ENCODE data around the gene SLC39A12.
"Not testable (repeated sequence)": the region's sequence is repeated elsewhere in the genome, so short reads cannot be mapped to it uniquely, and the experiment has no call there.

Gene SLC39A12

GRCh38 chr10:17950269-17950668 lies 1.4 kb upstream of the SLC39A12 start:
- not testable (repeated sequence) for H3K4me3 Mint-ChIP-seq; H3K4me1 Mint-ChIP-seq (ENCODE audit: low read depth); H3K27ac Mint-ChIP-seq

GRCh38 chr10:17950726-17951125 lies 992 bp upstream of the SLC39A12 start:
- no peak overlapping the region for H3K27ac Mint-ChIP-seq
- no peaks in the 10 kb centered on the region for H3K4me1 Mint-ChIP-seq (ENCODE audit: low read depth)
- no peak overlapping the region for H3K4me3 Mint-ChIP-seq
- H3K9me3 Mint-ChIP-seq: peaks cover 9% of the 10 kb centered on the region
- H3K27me3 Mint-ChIP-seq: peaks cover 7% of the 10 kb centered on the region
- H3K36me3 Mint-ChIP-seq (ENCODE audit: low read depth): no peaks in the 10 kb centered on the region

More at GRCh38 chr10:17950269-17950668, 1.4 kb upstream of the SLC39A12 start:
- not testable (repeated sequence) for H3K9me3 Mint-ChIP-seq; H3K27me3 Mint-ChIP-seq; H3K36me3 Mint-ChIP-seq (ENCODE audit: low read depth)

GRCh38 chr10:17954372-17954771 lies 2.7 kb downstream of the SLC39A12 start:
- H3K9me3 Mint-ChIP-seq; H3K36me3 Mint-ChIP-seq (ENCODE audit: low read depth); H3K27me3 Mint-ChIP-seq; H3K27ac Mint-ChIP-seq; H3K4me1 Mint-ChIP-seq (ENCODE audit: low read depth); H3K4me3 Mint-ChIP-seq: not testable (repeated sequence)

- Mint-ChIP-seq H3K4me3 (no peak overlapping the region), H3K9me3 (peaks cover 9% of the 10 kb centered on the region), H3K4me1 (ENCODE audit: low read depth) (no peaks in the 10 kb centered on the region), H3K36me3 (ENCODE audit: low read depth) (no peaks in the 10 kb centered on the region), H3K27me3 (peaks cover 7% of the 10 kb centered on the region), H3K27ac (no peak overlapping the region)
Observed at GRCh38 chr10:17954861-17955260, 3.1 kb downstream of the SLC39A12 start.

GRCh38 chr10:17958049-17958448 lies 6.3 kb downstream of the SLC39A12 start:
- H3K36me3 Mint-ChIP-seq (ENCODE audit: low read depth): no peaks in the 10 kb centered on the region
- no peaks in the 10 kb centered on the region for H3K4me1 Mint-ChIP-seq (ENCODE audit: low read depth)

GRCh38 chr10:17959870-17960269 lies 8.2 kb downstream of the SLC39A12 start:
- Mint-ChIP-seq H3K27me3 (peaks cover 9% of the 10 kb centered on the region), H3K9me3 (peaks cover 4% of the 10 kb centered on the region), H3K4me3 (no peak overlapping the region), H3K36me3 (ENCODE audit: low read depth) (no peaks in the 10 kb centered on the region), H3K4me1 (ENCODE audit: low read depth) (no peaks in the 10 kb centered on the region), H3K27ac (no peak overlapping the region)

More at GRCh38 chr10:17958049-17958448, 6.3 kb downstream of the SLC39A12 start:
- Mint-ChIP-seq H3K27ac (no peak overlapping the region), H3K9me3 (peaks cover 4% of the 10 kb centered on the region), H3K27me3 (peaks cover 10% of the 10 kb centered on the region), H3K4me3 (no peak overlapping the region)

GRCh38 chr10:17961551-17962422 lies 10.1 kb downstream of the SLC39A12 start:
- Mint-ChIP-seq H3K27me3 (peaks cover 3% of the 10 kb centered on the region), H3K4me3 (no peak overlapping the region), H3K27ac (no peak overlapping the region), H3K4me1 (ENCODE audit: low read depth) (no peaks in the 10 kb centered on the region), H3K9me3 (peaks cover 4% of the 10 kb centered on the region), H3K36me3 (ENCODE audit: low read depth) (no peaks in the 10 kb centered on the region)

GRCh38 chr10:17963431-17963830 lies 11.7 kb downstream of the SLC39A12 start:
- no peak overlapping the region for H3K4me3 Mint-ChIP-seq
- peaks cover 3% of the 10 kb centered on the region for H3K27me3 Mint-ChIP-seq
- no peak overlapping the region for H3K27ac Mint-ChIP-seq

GRCh38 chr10:17965649-17966235 lies 14.0 kb downstream of the SLC39A12 start:
- Mint-ChIP-seq H3K27ac (no peak overlapping the region), H3K9me3 (peaks cover 19% of the 10 kb centered on the region), H3K27me3 (peaks cover 3% of the 10 kb centered on the region), H3K36me3 (ENCODE audit: low read depth) (no peaks in the 10 kb centered on the region), H3K4me1 (ENCODE audit: low read depth) (no peaks in the 10 kb centered on the region), H3K4me3 (no peak overlapping the region)

More at GRCh38 chr10:17963431-17963830, 11.7 kb downstream of the SLC39A12 start:
- H3K36me3 Mint-ChIP-seq (ENCODE audit: low read depth): no peaks in the 10 kb centered on the region
- no peaks in the 10 kb centered on the region for H3K4me1 Mint-ChIP-seq (ENCODE audit: low read depth)
- peaks cover 7% of the 10 kb centered on the region for H3K9me3 Mint-ChIP-seq

- Mint-ChIP-seq H3K4me3 (no peak overlapping the region), H3K9me3 (peaks cover 16% of the 10 kb centered on the region)
Observed at GRCh38 chr10:17974505-17974904, 22.8 kb downstream of the SLC39A12 start.

GRCh38 chr10:17980846-17981565 lies 29.3 kb downstream of the SLC39A12 start:
- H3K36me3 Mint-ChIP-seq (ENCODE audit: low read depth): no peaks in the 10 kb centered on the region
- H3K27me3 Mint-ChIP-seq: no peaks in the 10 kb centered on the region
- H3K4me3 Mint-ChIP-seq: no peak overlapping the region
- H3K4me1 Mint-ChIP-seq (ENCODE audit: low read depth): no peaks in the 10 kb centered on the region
- no peaks in the 10 kb centered on the region for H3K9me3 Mint-ChIP-seq
- H3K27ac Mint-ChIP-seq: no peak overlapping the region

More at GRCh38 chr10:17974505-17974904, 22.8 kb downstream of the SLC39A12 start:
- Mint-ChIP-seq H3K27me3 (no peaks in the 10 kb centered on the region), H3K36me3 (ENCODE audit: low read depth) (no peaks in the 10 kb centered on the region), H3K27ac (no peak overlapping the region), H3K4me1 (ENCODE audit: low read depth) (no peaks in the 10 kb centered on the region)

- no peaks in the 10 kb centered on the region for H3K9me3 Mint-ChIP-seq
- H3K4me3 Mint-ChIP-seq: no peak overlapping the region
- H3K27ac Mint-ChIP-seq: no peak overlapping the region
- no peaks in the 10 kb centered on the region for H3K4me1 Mint-ChIP-seq (ENCODE audit: low read depth)
- H3K36me3 Mint-ChIP-seq (ENCODE audit: low read depth): no peaks in the 10 kb centered on the region
- H3K27me3 Mint-ChIP-seq: no peaks in the 10 kb centered on the region
Observed at GRCh38 chr10:17981766-17982380, 30.2 kb downstream of the SLC39A12 start.

- Mint-ChIP-seq H3K27ac (no peak overlapping the region), H3K4me3 (no peak overlapping the region), H3K36me3 (ENCODE audit: low read depth) (no peaks in the 10 kb centered on the region), H3K27me3 (no peaks in the 10 kb centered on the region), H3K4me1 (ENCODE audit: low read depth) (no peaks in the 10 kb centered on the region), H3K9me3 (peaks cover 3% of the 10 kb centered on the region)
Observed at GRCh38 chr10:17984056-17984455, 32.3 kb downstream of the SLC39A12 start.

GRCh38 chr10:17984563-17984962 lies 32.8 kb downstream of the SLC39A12 start:
- H3K9me3 Mint-ChIP-seq: peaks cover 3% of the 10 kb centered on the region
- no peak overlapping the region for H3K4me3 Mint-ChIP-seq
- no peak overlapping the region for H3K27ac Mint-ChIP-seq
- peaks cover under 1% of the 10 kb centered on the region for H3K4me1 Mint-ChIP-seq (ENCODE audit: low read depth)
- H3K27me3 Mint-ChIP-seq: no peaks in the 10 kb centered on the region
- no peaks in the 10 kb centered on the region for H3K36me3 Mint-ChIP-seq (ENCODE audit: low read depth)

Data from stimulated activated naive CD8-positive, alpha-beta T cell treated with anti-CD3 and anti-CD28 coated beads, Interleukin-15, Interleukin-2, amounts not matched to agents 100 ng/mL and 50 ng/mL, for 24 hours (primary cell).